Kidney glomerular epithelial cell (primary cell): Measurements from ENCODE around the gene GALR1.
"Not testable (repeated sequence)": the region's sequence is repeated elsewhere in the genome, so short reads cannot be mapped to it uniquely, and the experiment has no call there.

Experiments
- DNase-seq: peaks from one replicate; lab custom pipeline; 2025; lab: John Stamatoyannopoulos, UW

Gene GALR1

DNA sequence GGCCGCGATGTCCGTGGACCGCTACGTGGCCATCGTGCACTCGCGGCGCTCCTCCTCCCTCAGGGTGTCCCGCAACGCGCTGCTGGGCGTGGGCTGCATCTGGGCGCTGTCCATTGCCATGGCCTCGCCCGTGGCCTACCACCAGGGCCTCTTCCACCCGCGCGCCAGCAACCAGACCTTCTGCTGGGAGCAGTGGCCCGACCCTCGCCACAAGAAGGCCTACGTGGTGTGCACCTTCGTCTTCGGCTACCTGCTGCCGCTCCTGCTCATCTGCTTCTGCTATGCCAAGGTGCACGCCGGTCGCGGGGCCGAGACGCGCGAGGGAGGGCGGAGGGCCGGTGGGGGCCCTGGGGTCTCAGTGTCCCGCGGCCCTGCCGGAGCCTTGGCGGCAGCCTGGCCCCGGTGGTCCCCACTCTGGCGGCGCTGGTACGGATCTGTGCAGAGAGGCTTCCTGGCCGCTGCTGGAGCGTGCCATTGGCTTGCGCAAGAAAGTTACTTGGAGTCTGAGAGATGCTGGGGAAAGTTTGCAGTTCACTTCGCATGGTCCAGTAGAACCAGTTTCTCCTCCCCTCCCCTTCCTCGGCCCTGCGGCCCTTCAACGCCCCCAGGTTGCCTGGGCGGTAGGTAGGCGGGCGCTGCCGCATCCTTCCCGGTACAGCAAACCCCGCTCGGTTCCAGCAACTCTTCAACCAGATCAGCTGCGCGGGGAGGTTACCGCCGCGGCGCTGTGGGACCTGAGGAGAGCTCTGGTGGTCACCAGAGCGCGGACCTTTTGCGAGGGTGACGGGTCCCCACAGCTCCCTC, 1.5 kb downstream of the GALR1 start:
- DNase-seq = no peak

DNA sequence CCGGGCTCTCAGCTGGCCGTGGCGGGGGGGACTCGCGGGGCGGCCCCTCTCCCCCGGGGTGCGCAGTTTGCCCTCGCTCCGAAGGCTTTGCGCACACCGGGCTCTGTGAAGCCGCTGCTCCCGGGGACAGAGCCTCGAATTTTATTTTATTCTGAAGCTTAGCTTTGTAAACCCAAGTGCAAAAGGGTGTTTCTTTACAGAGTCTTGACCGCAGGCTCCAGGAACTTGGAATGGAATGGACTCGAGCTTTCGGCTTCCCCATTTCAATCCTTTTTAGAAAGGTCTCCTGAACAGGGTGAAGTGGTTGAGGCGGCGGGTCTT, 2.0 kb downstream of the GALR1 start:
- DNase-seq = no peak

DNA sequence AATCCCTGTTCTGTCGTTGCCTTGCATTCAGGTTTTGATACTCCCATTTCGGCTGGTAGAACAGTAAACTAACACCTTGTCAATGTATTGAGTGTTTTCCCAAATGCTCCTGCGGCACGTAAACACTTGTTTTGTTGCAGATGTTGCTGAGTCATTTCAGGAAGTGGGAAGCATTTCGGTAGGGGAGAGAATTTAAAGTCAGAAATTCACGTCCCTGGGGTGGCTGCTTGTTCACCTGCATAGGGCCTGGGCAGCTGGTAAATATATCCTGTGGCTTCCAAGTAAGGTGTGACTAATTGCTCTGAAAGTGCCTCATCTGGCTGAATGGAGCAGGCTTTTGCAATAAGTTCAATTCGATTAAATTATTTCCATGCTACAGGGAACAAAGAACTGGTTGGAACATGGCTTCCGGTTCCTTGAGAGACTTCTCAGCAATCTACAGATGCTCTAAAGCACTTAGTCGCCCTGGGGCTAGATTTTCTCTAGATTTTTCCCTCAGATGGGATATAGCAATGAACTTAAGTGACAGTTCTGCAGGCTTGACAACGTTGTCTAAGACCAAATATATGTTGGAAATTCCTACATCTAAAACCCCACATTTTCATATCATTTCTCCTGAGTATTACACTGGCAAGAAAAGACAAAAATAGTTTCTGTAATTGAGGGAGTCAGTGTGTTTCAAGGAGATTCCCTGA, 5.2 kb downstream of the GALR1 start:
- no peak for DNase-seq

DNA sequence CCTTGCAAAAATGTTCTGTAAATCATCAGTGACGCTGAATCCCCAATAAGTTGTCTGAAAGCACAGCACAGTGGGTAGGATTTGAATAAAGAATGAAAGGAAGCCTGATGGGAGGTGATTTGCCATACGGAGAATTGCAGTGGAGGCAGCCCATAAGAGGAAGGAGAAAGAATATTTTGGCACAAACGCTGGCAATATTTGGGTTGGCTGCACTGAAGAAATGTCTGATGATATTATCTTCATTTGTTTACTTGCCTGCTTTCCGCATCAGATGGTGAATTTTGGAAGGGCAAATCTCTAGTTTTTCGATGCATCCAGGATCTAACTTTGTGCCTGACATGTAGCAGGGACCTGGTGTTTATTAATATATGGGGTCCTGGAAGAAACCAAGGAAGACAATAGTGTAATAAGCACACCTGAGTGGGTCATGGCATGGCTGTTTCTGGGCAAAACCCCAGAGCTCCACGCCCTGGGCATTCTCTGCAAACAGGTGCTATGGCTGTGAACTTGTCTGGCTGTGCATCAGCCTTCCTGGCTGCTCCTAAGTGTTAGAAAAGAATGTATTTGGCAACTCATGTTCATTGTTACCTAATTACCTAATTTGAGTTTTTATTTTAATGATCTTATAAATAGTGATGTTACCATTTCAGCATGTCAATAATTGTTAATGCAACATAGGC, 5.9 kb downstream of the GALR1 start:
- DNase-seq = no peak

DNA sequence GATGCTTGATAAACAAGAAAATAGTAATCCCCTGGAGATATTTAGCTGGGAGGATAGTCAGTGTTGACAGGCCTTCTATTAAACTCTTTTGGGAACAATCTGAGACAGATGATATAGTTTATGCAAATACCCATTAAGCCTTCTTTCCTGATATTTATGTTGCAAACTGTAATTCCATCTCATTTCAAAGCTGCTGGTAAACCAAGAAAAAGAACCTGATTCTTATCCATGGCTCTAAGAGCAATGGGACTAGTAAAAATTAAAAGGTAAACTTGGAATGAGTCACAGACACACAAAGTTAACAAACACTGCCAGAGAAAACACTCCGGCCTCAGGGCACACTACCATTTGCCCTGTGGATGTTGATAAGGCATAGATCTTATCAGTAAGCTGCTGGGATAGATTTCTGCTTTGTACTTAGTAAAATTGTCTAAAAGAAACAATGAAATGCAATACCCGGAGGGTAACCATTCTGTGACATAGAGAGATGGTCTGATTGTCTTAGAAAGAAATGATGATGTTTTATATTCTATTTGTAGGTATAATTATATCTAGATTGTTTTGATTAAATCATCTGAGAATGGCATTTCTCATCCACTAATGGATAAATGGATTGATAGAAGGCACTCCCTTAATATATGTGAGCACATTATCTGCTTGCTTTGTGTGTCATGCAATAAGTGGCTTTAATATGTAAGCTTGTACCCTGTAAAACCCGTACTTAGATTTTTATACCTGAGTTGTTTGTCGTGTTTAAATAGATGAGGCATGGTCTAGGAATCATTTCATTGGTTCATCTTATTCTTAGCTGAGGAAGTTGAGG, 13.2 kb downstream of the GALR1 start:
- no peak for DNase-seq

DNA sequence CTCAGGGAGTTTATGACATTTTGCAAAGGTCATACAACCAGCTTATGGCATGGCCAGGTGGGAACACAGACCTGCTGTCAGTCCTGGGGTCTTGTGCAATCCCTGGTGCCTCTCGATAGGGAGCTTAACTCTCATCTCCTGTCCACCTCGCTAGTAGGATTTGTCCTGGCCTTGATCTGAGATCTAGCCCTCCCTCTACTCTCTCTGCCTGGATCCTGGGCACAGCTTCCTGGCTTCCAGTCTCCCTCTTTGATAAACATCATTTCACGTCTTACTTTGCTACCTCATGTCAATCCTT, 13.8 kb downstream of the GALR1 start:
- DNase-seq = no peak

DNA sequence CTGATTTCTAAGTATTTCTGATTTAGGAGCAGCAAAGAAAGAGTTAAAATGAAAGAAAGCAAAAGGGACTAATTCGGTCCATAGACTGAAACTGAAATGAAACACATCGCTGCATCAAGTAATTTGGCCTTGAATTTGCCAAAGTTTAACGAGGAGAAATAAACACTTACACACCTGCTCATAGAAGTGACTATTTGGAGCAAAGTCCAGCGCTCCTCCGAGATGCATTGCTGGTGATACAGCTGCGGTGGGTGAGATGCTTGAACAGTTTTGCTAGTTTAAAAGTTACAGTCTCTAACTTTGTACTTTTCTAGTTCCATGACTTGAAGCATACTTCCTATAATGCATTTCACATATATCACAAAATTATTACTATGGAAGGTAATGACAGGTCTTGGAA, 18.3 kb downstream of the GALR1 start:
- DNase-seq = no peak

DNA sequence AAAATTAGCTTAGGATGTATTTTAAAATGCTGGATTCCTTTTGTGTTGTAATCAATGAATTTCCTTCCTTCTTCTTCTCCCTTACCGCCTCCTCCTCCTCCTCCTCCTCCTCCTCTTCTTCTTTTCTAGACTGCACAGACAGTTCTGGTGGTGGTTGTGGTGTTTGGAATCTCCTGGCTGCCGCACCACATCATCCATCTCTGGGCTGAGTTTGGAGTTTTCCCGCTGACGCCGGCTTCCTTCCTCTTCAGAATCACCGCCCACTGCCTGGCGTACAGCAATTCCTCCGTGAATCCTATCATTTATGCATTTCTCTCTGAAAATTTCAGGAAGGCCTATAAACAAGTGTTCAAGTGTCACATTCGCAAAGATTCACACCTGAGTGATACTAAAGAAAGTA, 18.8 kb downstream of the GALR1 start:
- DNase-seq = no peak

DNA sequence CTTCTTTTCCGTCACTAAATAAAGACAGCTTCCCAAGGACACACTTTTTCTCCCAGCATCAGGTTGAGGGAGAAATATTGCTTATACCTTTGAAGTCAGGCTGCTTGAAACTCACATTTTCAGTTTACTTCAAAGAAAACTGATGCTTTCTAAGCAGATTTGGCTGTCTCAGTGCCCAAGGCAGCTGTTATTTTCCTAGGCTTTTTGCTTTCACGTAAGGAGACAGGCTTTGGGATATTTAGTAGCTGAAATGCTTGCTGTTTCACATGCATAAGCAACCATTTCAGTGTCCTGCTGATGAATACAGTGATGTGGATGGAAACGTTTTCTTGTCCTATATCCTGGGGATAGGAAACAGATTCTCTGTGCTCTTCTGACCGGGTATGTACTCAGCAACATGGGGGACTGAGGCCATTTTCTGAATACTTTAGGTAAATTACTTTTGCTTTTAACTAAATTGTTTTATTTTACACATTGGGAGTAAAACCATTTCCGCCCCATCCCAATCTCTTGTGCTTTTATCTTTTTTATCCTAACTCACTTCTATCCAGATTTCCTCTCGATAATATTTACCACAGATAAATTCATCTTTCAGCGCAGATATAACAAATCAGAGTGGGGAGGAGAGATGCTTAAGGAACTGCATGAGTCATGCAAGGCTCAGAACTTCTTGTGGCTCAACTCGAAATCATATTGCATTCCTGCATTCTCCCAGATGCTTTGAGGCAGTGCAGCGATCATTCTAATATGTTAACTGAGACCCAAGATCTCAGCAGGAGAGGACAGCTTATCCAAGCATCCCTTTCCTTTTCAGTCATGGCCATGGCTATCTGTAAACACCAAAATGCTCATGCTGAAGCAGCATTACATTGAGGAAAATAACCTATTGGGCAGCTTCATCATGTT, 22.2 kb downstream of the GALR1 start:
- DNase-seq = no peak

DNA sequence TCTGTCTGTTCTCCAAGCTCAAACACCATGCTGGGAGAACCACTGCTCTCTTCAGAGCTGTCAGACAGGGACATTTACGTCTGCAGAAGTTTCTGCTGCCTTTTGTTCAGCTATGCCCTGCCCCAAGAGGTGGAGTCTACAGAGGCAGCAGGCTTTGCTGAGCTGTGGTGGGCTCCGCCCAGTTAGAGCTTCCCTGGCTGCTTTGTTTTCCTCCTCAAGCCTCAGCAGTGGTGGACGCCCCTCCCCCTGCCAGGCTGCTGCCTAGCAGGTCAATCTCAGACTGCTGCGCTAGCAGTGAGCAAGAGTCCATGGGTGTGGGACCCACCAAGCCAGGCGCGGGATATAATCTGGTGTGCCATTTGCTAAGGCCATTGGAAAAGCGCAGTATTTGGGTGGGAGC, 41.2 kb downstream of the GALR1 start:
- DNase-seq = not testable (repeated sequence)

DNA sequence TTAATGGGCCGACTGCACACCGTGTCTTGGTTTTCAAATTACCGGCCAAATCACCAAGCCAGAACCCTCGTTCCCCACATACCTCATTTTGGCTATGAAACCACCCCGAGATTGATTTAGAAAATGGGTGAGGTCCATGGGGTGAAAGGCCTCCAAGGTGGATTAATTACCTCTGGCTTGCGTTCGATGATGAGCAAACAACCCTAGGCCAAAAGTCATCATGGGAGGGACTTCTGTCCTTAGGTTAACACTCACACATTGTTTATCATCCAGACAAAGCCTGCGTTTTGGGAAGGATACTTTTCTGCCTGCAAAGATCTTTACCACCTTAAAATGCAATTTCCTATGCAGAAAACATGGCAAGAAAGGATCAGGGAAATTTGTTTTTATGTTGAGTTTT, 48.5 kb downstream of the GALR1 start:
- DNase-seq = no peak

DNA sequence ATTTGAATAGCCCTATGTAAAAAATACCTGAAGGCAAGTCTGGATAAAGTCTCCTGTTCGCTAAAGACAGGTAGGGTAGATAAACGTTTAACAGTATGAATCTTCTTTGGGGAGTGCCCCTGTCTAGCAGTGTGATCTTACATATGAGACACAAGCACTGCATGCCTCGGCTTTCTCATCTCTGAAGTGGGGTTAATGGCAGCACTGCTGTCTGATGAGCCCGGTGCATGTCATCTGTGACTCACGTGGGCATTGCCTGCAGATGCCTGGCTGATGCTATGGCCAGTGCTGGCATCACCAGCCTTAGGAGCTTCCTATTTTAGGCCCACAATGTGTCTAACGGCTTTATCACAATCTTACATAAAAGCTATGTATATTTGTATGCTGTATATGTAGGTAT, 50.1 kb downstream of the GALR1 start:
- DNase-seq = no peak

DNA sequence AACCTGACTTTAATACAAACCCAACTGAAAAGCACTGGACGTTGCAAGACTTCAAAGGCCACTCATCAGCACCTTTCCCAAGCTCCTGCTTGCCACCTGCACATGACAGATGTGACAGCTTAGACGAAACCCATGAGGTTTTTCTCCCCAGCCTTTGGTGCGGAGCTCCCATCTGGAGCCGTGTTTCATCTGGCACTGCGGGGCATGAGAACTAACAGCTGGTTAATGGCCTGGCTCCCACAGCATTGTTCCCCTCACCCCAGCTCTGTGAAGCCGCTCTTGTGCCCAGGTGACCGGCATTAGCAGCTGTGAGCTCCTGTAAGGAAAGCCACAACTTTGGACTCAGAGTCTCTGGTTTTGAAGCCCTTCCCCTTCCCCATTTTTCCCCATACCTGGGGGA, 50.9 kb downstream of the GALR1 start:
- no peak for DNase-seq

DNA sequence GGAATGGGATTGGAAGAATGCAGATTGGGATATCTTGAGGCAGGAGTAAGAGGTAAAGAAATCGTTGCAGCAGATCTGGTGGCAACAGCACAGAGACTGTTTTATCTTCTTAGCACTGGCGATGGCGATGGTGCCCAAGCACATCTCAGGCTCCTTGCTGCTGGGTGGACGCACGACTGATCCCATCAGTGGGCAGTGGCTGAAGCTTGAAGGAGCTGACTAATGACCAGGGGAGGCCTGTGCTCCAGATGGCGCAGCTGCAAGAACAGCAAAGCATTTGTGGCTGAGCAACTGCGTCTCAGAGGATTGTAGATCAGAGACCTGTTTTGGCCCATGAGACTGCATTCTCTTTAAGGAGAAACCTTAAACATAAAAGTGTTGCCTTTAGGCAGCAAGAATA, 54.6 kb downstream of the GALR1 start:
- no peak for DNase-seq

DNA sequence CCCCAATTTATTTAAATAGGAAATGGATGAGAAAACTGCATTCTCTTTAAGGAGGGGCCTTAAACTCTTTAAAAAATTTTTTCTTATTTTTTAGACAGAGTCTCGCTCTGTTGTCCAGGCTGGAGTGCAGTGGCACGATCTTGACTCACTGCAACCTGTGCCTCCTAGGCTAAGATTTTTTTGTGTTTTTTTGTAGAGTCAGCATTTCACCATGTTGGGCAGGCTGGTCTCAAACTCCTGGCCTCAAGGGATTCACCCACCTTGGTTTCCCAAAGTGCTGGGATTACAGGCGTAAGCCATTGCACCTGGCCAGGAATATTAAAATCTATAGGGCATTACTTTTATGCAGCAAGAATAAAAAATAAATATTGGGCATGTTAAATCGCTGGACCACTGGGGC, 56.0 kb downstream of the GALR1 start:
- DNase-seq = no peak

DNA sequence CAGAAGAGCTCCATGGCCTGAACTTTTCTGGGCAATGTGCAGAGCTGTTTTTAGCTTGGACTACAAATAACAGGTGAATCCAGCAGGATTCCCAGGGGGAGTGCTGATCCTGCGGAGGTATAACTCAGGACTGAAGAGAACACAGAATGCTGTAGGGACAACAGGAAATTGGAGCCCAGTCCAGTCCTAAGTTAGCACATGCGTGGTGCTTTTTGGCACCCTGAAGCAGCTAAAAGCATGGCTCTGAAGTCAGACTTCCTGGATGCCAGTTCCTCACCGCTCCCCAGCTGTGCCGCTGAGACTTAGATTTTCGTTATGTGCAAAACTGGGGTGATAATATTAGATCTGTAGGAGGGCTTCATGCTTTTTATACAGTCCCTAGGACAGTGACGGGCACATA, 58.6 kb downstream of the GALR1 start:
- DNase-seq = no peak

DNA sequence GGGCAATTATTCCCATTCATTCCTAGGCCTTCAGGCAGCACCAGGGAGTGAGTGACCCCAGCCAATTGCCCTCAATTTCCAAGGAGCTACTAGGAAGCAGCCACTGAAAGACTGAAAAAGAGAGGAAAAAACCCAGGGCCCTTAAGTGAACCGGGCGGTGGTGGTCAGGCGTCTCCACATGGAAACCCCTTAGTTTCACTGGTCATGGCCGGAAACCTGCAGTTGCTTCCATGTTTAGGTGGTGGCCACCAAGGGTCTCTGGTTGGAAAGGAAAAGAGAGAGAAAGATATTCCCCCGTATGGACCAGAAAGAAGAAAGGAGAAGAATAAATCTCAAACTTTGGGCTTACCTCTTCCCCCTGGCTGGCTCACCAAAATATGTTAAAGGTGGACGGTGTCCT, 64.9 kb downstream of the GALR1 start:
- no peak for DNase-seq

DNA sequence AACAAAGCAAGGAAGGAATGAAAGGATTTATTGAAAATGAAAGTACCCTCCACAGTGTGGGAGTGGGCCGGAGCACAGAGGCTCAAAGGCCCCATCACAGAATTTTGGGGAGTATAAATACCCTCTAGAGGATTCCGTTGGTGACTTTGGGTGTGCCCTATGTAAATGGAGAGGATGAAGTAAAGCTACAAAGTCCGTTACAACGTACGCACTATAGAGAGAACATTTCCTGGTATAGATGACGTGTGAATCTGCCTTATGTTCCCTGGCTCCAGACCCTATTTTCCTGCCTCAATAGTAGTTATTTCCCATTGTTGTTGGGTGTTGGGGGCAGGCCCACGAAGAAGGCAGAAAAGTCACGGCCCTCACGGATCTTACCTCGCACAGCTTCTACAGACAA, 65.3 kb downstream of the GALR1 start:
- no peak for DNase-seq

DNA sequence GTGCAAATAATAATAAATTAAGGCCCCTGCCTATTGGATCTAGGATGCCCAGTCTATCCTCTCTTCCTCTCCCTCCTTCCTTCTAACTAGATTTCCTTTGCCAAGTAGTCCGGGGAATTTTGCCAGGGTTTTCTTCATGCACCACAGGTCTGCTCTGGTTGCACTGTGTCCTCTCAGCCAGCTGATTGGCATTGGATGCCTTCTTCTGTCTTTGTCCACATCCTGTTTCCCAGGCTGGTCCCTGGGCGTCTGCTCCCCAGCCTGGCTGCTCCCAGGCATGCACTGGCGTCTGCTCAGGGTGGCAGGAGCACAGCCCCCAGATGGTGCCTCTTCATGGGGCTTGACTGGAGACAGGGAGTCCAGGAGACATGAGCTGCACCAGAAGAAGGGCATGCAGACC, 66.4 kb downstream of the GALR1 start:
- no peak for DNase-seq

DNA sequence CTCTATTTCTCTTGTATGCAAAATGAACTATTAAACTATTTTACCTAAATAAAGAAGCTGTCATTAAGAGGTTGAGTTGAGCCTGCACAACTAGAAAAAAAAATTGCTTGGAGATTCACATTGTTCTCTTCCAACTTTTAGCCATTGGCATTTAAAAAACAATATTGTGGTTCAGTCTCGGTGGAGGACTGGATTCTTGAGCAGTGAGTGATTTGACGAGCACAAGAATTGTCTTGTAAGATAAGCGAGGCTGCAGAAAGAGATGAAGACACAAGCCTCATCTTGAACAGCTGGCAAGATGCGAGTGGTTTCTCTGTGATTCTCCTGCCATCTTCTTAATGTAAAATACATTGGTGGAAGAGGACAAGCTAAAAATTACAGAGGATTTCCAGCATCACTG, 67.0 kb downstream of the GALR1 start:
- DNase-seq = peak; percentile 40

DNA sequence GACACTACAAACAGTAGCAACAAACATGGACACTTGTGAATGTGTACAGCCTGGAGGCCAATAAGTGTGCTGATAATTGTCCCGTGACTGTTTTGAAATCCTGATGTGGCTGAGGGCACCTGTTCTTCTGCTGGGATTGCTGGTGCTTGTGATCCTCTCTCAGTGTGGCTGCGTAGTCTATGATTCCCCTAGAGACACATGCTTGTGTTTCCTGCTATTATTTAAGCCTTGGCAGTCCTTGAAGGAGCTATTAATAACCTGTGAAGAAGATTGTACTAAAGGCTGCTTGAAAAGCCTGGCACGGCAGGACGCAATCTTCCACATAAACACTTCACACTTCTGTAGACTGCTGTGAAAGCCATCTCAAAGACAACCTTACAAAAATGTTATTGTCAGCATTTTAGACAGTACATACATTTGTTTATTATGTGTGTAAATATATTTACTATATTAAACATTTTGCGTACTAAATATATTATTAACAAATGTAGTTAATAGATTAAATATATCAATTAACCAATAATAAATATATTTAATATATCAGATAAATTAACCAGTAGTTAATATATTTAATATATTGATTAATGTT, 71.4 kb downstream of the GALR1 start:
- DNase-seq = no peak
